HG02973 (cell line): ENCODE data around the gene ATP1B1.

Source experiments
- ATAC-seq: cut with Tn5 transposase; IDR thresholded peaks from one replicate; pipeline ENCODE4 v1.9.1; 2021; ENCODE audit warnings: moderate library complexity; ENCODE audit not compliant: unreplicated experiment

Gene ATP1B1

DNA sequence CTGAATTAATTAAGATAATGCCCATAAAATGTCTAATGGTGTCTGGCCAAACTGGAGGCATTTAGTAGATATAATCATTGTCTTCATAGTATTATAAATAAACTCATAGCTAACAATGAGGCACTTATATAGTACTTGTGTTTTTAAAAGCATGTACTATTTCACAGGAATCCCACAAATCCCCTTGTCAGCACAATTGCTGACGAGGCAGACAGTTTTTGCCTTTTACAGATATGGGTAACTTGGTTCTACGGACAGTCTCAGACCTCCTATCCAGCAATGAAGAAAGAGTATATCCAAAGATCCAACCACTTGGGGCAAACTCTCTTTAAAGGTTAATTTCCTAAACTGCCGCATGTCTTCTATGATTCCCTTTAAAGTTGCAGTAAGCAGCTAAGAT is 73.7 kb downstream of the ATP1B1 start:
- ATAC-seq: no peak
